H9 (cell line): Measurements from ENCODE around the gene VWC2. TPM values are rescaled to one million over a fixed set of nuclear protein-coding genes. Genes with fewer than 3 reads are reported as not detected.

ENCODE experiments used
- DNase-seq: peaks from one replicate; pipeline ENCODE4 v3.0.0-alpha.2; 2017
- H2AFZ ChIP-seq: one replicate; pipeline ENCODE4 v1.6.1; 2013; ENCODE audit warnings: mild to moderate bottlenecking, low read length, control low read depth, moderate library complexity
- H2AK5ac ChIP-seq: 2 replicates; pipeline ENCODE4 v1.6.1; 2013; ENCODE audit warnings: low read length, control low read depth, mixed read lengths; ENCODE audit not compliant: insufficient read length
- H2BK120ac ChIP-seq: one replicate; pipeline ENCODE4 v1.6.1; 2013; ENCODE audit warnings: low read depth, mild to moderate bottlenecking, low read length, control low read depth, inconsistent platforms; ENCODE audit not compliant: poor library complexity, severe bottlenecking
- H2BK12ac ChIP-seq: 2 replicates; pipeline ENCODE4 v1.6.1; 2013; ENCODE audit warnings: low read length, control low read depth, mixed read lengths, low read depth; ENCODE audit not compliant: insufficient read length
- H2BK15ac ChIP-seq: 2 replicates; pipeline ENCODE4 v1.6.1; 2013; ENCODE audit warnings: low read depth, low read length, control low read depth
- H2BK20ac ChIP-seq: one replicate; pipeline ENCODE4 v1.6.1; 2013; ENCODE audit warnings: low read depth, mild to moderate bottlenecking, low read length, control low read depth, inconsistent platforms; ENCODE audit not compliant: poor library complexity, severe bottlenecking
- H2BK5ac ChIP-seq: 2 replicates; pipeline ENCODE4 v1.6.1; 2013; ENCODE audit warnings: low read length, control low read depth, mixed read lengths; ENCODE audit not compliant: insufficient read length
- H3K14ac ChIP-seq: 2 replicates; pipeline ENCODE4 v1.6.1; 2013; ENCODE audit warnings: low read length, control low read depth; ENCODE audit not compliant: insufficient read depth
- H3K18ac ChIP-seq: 2 replicates; pipeline ENCODE4 v1.6.1; 2013; ENCODE audit warnings: low read depth, mild to moderate bottlenecking, mixed read lengths, low read length, control low read depth; ENCODE audit not compliant: insufficient read length
- H3K23ac ChIP-seq: 2 replicates; pipeline ENCODE4 v1.6.1; 2013; ENCODE audit warnings: low read length, control low read depth, mixed read lengths, low read depth; ENCODE audit not compliant: insufficient read length
- H3K23me2 ChIP-seq: 2 replicates; pipeline ENCODE4 v1.6.1; 2013; ENCODE audit warnings: low read depth, mild to moderate bottlenecking, mixed read lengths, low read length, control low read depth; ENCODE audit not compliant: insufficient read length, poor library complexity, severe bottlenecking
- H3K27ac ChIP-seq: 2 replicates; pipeline ENCODE4 v1.5.1; 2013; ENCODE audit warnings: low read length, control low read depth, mixed read lengths, low read depth; ENCODE audit not compliant: insufficient read length
- H3K27me3 ChIP-seq: 2 replicates; pipeline ENCODE4 v1.6.1; 2013; ENCODE audit warnings: low read length, control low read depth, inconsistent platforms; ENCODE audit not compliant: insufficient read depth
- H3K4ac ChIP-seq: 2 replicates; pipeline ENCODE4 v1.6.1; 2013; ENCODE audit warnings: low read depth, mild to moderate bottlenecking, control low read depth, inconsistent platforms, low read length, moderate library complexity
- H3K4me1 ChIP-seq: 2 replicates; pipeline ENCODE4 v1.6.1; 2013; ENCODE audit warnings: low read length, control low read depth, inconsistent platforms; ENCODE audit not compliant: insufficient read depth
- H3K4me2 ChIP-seq: 2 replicates; pipeline ENCODE4 v1.6.1; 2013; ENCODE audit warnings: low read length, control low read depth, mixed read lengths; ENCODE audit not compliant: insufficient read length, insufficient read depth
- H3K56ac ChIP-seq: 2 replicates; pipeline ENCODE4 v1.6.1; 2013; ENCODE audit warnings: low read depth, mild to moderate bottlenecking, mixed read lengths, low read length, control low read depth; ENCODE audit not compliant: insufficient read length
- H3K79me1 ChIP-seq: 2 replicates; pipeline ENCODE4 v1.6.1; 2013; ENCODE audit warnings: low read depth, mild to moderate bottlenecking, moderate library complexity, low read length, control low read depth, inconsistent platforms; ENCODE audit not compliant: insufficient read depth, poor library complexity, severe bottlenecking
- H3K79me2 ChIP-seq: 2 replicates; pipeline ENCODE4 v1.6.1; 2013; ENCODE audit warnings: low read length, control low read depth, inconsistent platforms; ENCODE audit not compliant: insufficient read depth
- H3K9ac ChIP-seq: 2 replicates; pipeline ENCODE4 v1.6.1; 2013; ENCODE audit warnings: low read length, control low read depth, mixed read lengths; ENCODE audit not compliant: insufficient read length; ENCODE audit errors: extremely low read depth
- H3K9me3 ChIP-seq: one replicate; pipeline ENCODE4 v1.6.1; 2013; ENCODE audit warnings: low read depth, low read length, inconsistent platforms; ENCODE audit not compliant: control insufficient read depth
- H3T11ph ChIP-seq: one replicate; pipeline ENCODE4 v1.6.1; 2013; ENCODE audit warnings: mild to moderate bottlenecking, low read length, control low read depth, inconsistent platforms
- H4K20me1 ChIP-seq: one replicate; pipeline ENCODE4 v1.6.1; 2013; ENCODE audit not compliant: control insufficient read depth, insufficient read length, insufficient read depth
- H4K5ac ChIP-seq: 2 replicates; pipeline ENCODE4 v1.6.1; 2013; ENCODE audit warnings: low read depth, mild to moderate bottlenecking, mixed read lengths, low read length, control low read depth; ENCODE audit not compliant: insufficient read length
- H4K8ac ChIP-seq: replicated peaks from 2 replicates; pipeline ENCODE4 v1.6.1; 2013; ENCODE audit warnings: low read length, control low read depth, mixed read lengths, low read depth; ENCODE audit not compliant: insufficient read length
- H4K91ac ChIP-seq: 2 replicates; pipeline ENCODE4 v1.6.1; 2013; ENCODE audit warnings: low read depth, mild to moderate bottlenecking, moderate library complexity, mixed read lengths, low read length, control low read depth; ENCODE audit not compliant: insufficient read length
- H3K27ac Mint-ChIP-seq, 3 experiments: 2 replicates in 2 of 3; 3 replicates in 1 of 3; pipeline ENCODE4 v1.8.0; 2020 to 2021; ENCODE audit warnings: mixed read lengths in 3 of 3, mild to moderate bottlenecking in 1 of 3, moderate library complexity in 1 of 3
- H3K27me3 Mint-ChIP-seq: 2 replicates; pipeline ENCODE4 v1.8.0; 2021; ENCODE audit warnings: low read depth, mild to moderate bottlenecking, moderate library complexity, mixed read lengths
- H3K36me3 Mint-ChIP-seq, 3 experiments: 2 replicates in 2 of 3; 3 replicates in 1 of 3; pipeline ENCODE4 v1.8.0; 2020 to 2021; ENCODE audit warnings: low read depth in 3 of 3, mixed read lengths in 3 of 3; ENCODE audit not compliant: insufficient read depth in 1 of 3
- H3K4me1 Mint-ChIP-seq, 2 experiments: 2 replicates each; pipeline ENCODE4 v1.8.0; 2020; ENCODE audit warnings: mixed read lengths in 2 of 2
- H3K4me3 Mint-ChIP-seq, 2 experiments: 2 replicates in 1 of 2; 3 replicates in 1 of 2; pipeline ENCODE4 v1.8.0; 2020 to 2021; ENCODE audit warnings: mild to moderate bottlenecking in 2 of 2, mixed read lengths in 2 of 2, moderate library complexity in 1 of 2
- H3K9me3 Mint-ChIP-seq, 2 experiments: 2 replicates in 1 of 2; 3 replicates in 1 of 2; pipeline ENCODE4 v1.8.0; 2020; ENCODE audit warnings: mild to moderate bottlenecking in 2 of 2, mixed read lengths in 2 of 2, moderate library complexity in 1 of 2
- WGBS: extraction: QIAGEN DNeasy Blood & Tissue Kit; methylation state at CpG from one replicate; pipeline ENCODE4 v1.1.7; 2013; ENCODE audit warnings: missing lambda C conversion rate, low lambda C conversion rate, mixed read lengths; ENCODE audit not compliant: insufficient read length; ENCODE audit errors: extremely low coverage; 5-methylcytosine and 5-hydroxymethylcytosine counted together
- total RNA-seq: library from RNA; stranded (reverse); gene quantifications from 2 replicates; pipeline ENCODE4 v1.2.1, GENCODE V29; 2021
- TF ChIP-seq, protein P1 (sequence below): fragments of 200-600 bp; sonication (generic); conservative IDR thresholded peaks from 3 replicates; pipeline ENCODE4 v1.8.0; 2021; ENCODE audit warnings: antibody characterized with exemption, mild to moderate bottlenecking

VWC2 gene
- total RNA-seq, 1 experiment from 2014 or later = 0.02 TPM

DNA sequence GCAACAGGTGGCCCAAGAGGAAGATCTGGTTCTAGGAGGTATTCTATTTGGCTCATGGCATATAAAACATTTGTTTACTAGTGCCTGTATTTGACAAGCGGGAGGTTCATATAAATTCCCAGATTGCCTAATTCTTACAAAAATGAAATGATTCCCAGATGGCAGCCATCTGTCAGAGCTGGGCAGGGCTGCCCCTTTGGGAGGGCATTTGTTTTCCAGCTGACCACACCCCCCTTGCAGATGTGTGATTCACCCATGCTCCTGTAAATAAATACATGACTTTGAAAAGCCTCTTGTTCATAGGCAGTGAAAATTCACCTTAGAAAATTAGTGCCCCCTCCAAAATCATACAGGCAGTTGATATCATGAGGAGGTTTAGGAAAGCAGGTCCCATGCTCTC lies 8.6 kb downstream of the VWC2 start:
- H2BK20ac ChIP-seq = no peak overlapping the region
- H3K9ac ChIP-seq = no peak overlapping the region
- no peak overlapping the region for H3K23ac ChIP-seq
- H4K20me1 ChIP-seq = no peaks in the 10 kb centered on the region
- H3K4me3 Mint-ChIP-seq = no peak overlapping the region
- no peak overlapping the region for H2AK5ac ChIP-seq
- H2BK5ac ChIP-seq = no peak overlapping the region
- no peak overlapping the region for H4K8ac ChIP-seq
- no peaks in the 10 kb centered on the region for H3K79me2 ChIP-seq
- no peak overlapping the region for H3K4ac ChIP-seq
- H3K56ac ChIP-seq = no peak overlapping the region
- H3K9me3 ChIP-seq = no peaks in the 10 kb centered on the region
- H3K14ac ChIP-seq = no peak overlapping the region
- no CpG with 5 or more reads among the region's 1 CpG for WGBS
- H3K27me3 ChIP-seq = no peaks in the 10 kb centered on the region
- no peaks in the 10 kb centered on the region for H3K79me1 ChIP-seq
- no peaks in the 10 kb centered on the region for H3K4me1 Mint-ChIP-seq
- H3K27me3 Mint-ChIP-seq = peaks cover 9% of the 10 kb centered on the region
- no peak overlapping the region for H3T11ph ChIP-seq
- no peak overlapping the region for H3K18ac ChIP-seq
- no peak overlapping the region for H4K91ac ChIP-seq
- H2BK15ac ChIP-seq = no peak overlapping the region
- no peak overlapping the region for H2BK12ac ChIP-seq
- H3K9me3 Mint-ChIP-seq = peaks cover 0 to 3% of the 10 kb centered on the region in 2 experiments; a peak in 2 of 5 replicates
- TF ChIP-seq, protein P1, sequence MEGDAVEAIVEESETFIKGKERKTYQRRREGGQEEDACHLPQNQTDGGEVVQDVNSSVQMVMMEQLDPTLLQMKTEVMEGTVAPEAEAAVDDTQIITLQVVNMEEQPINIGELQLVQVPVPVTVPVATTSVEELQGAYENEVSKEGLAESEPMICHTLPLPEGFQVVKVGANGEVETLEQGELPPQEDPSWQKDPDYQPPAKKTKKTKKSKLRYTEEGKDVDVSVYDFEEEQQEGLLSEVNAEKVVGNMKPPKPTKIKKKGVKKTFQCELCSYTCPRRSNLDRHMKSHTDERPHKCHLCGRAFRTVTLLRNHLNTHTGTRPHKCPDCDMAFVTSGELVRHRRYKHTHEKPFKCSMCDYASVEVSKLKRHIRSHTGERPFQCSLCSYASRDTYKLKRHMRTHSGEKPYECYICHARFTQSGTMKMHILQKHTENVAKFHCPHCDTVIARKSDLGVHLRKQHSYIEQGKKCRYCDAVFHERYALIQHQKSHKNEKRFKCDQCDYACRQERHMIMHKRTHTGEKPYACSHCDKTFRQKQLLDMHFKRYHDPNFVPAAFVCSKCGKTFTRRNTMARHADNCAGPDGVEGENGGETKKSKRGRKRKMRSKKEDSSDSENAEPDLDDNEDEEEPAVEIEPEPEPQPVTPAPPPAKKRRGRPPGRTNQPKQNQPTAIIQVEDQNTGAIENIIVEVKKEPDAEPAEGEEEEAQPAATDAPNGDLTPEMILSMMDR = no peak
- no peaks in the 10 kb centered on the region; a peak in 1 of 7 replicates for H3K36me3 Mint-ChIP-seq
- no peak for DNase-seq
- H4K5ac ChIP-seq = no peak overlapping the region
- no peaks in the 10 kb centered on the region for H3K4me1 ChIP-seq
- no peaks in the 10 kb centered on the region for H3K23me2 ChIP-seq
- H2AFZ ChIP-seq = no peak overlapping the region
- no peak overlapping the region for H3K4me2 ChIP-seq
- no peak overlapping the region for H3K27ac Mint-ChIP-seq
- H2BK120ac ChIP-seq = no peak overlapping the region
- no peak overlapping the region for H3K27ac ChIP-seq
